ENCODE results near the gene RNF224. TPM values are rescaled to one million over a fixed set of nuclear protein-coding genes. Genes with fewer than 3 reads are reported as not detected.

RNF224 gene
- total and polyA plus RNA-seq, 4 experiments from 2014 or later = not detected

GRCh38 chr9:137263506-137263905, 36.2 kb downstream of the RNF224 start:
- H3K4me1 ChIP-seq (ENCODE audit: insufficient read depth, low read length) = no peaks in the 10 kb centered on the region
- CTCF ChIA-PET (ENCODE audit: partially characterized antibody) = no interaction called here
- peaks cover 15 to 19% of the 10 kb centered on the region in 2 donors for H3K36me3 Mint-ChIP-seq
- H3K4me3 ChIP-seq (ENCODE audit: low read length in 2 of 2) = no peak overlapping the region
- POLR2A ChIA-PET (ENCODE audit: partially characterized antibody) = interaction anchor here (1.3 kb wide), 1 partner anchor 23 kb away, joined by 3 read pairs; no protein-coding TSS in a partner anchor
- no peaks in the 10 kb centered on the region for H3K9me3 Mint-ChIP-seq
- H3K36me3 ChIP-seq (ENCODE audit: insufficient read depth, low read length) = peaks cover 31% of the 10 kb centered on the region
- H3K27me3 ChIP-seq (ENCODE audit: insufficient read depth, low read length) = no peaks in the 10 kb centered on the region
- H3K27ac Mint-ChIP-seq = no peak overlapping the region
- intact Hi-C loops (cut with micrococcal nuclease) = no loop called here
- H3K9me3 ChIP-seq (ENCODE audit: control insufficient read depth in 1 of 2, low read length in 2 of 2) = no peaks in the 10 kb centered on the region
- no peaks in the 10 kb centered on the region for H3K27me3 Mint-ChIP-seq
- H3K4me1 Mint-ChIP-seq = peaks cover 0 to 7% (median under 1%) of the 10 kb centered on the region in 4 donors
- H3K4me3 Mint-ChIP-seq = no peak overlapping the region
- H3K27ac ChIP-seq (ENCODE audit: low read depth, low read length) = no peak overlapping the region
- DNase-seq = peak in 1 of 5 donors; percentile 27

- Mint-ChIP-seq H3K9me3 (no peaks in the 10 kb centered on the region), H3K4me3 (no peak overlapping the region), H3K4me1 (peaks cover 2 to 7% (median 5%) of the 10 kb centered on the region in 4 donors), H3K36me3 (peaks cover 19 to 23% of the 10 kb centered on the region in 2 donors), H3K27me3 (no peaks in the 10 kb centered on the region), H3K27ac (no peak overlapping the region)
- ChIA-PET POLR2A (ENCODE audit: partially characterized antibody) (interaction anchor here (1.4 kb wide), 1 partner anchor 23 kb away, joined by 3 read pairs; the partner anchor contains the start of gene TUBB4B), CTCF (ENCODE audit: partially characterized antibody) (no interaction called here)
- Histone ChIP-seq H3K9me3 (ENCODE audit: control insufficient read depth in 1 of 2, low read length in 2 of 2) (no peaks in the 10 kb centered on the region), H3K4me3 (ENCODE audit: low read length in 2 of 2) (no peak overlapping the region), H3K36me3 (ENCODE audit: insufficient read depth, low read length) (peaks cover 25% of the 10 kb centered on the region), H3K27me3 (ENCODE audit: insufficient read depth, low read length) (no peaks in the 10 kb centered on the region), H3K27ac (ENCODE audit: low read depth, low read length) (no peak overlapping the region), H3K4me1 (ENCODE audit: insufficient read depth, low read length) (no peaks in the 10 kb centered on the region)
- intact Hi-C loops (cut with micrococcal nuclease) = no loop called here
- DNase-seq = peak in 1 of 5 donors; percentile 22
These were observed 36.8 kb downstream of the RNF224 start for GRCh38 chr9:137264067-137264466.

- ChIA-PET CTCF (ENCODE audit: partially characterized antibody) (no interaction called here), POLR2A (ENCODE audit: partially characterized antibody) (interaction anchor here (1.4 to 1.5 kb wide), 2 partner anchors 10 to 25 kb away, joined by 3 to 4 read pairs; partner anchors contain the start of genes NELFB and TUBB4B)
- Mint-ChIP-seq H3K4me3 (no peak overlapping the region), H3K36me3 (peaks cover 23 to 30% of the 10 kb centered on the region in 2 donors), H3K27me3 (no peaks in the 10 kb centered on the region), H3K4me1 (peaks cover 4 to 12% (median 8%) of the 10 kb centered on the region in 4 donors), H3K27ac (no peak overlapping the region), H3K9me3 (no peaks in the 10 kb centered on the region)
- no peak overlapping the region for H3K27ac ChIP-seq (ENCODE audit: low read depth, low read length)
- H3K36me3 ChIP-seq (ENCODE audit: insufficient read depth, low read length) = peaks cover 27% of the 10 kb centered on the region
- no peaks in the 10 kb centered on the region for H3K27me3 ChIP-seq (ENCODE audit: insufficient read depth, low read length)
- DNase-seq = no peak
- intact Hi-C loops (cut with micrococcal nuclease) = no loop called here
- H3K4me1 ChIP-seq (ENCODE audit: insufficient read depth, low read length) = no peaks in the 10 kb centered on the region
- no peaks in the 10 kb centered on the region for H3K9me3 ChIP-seq (ENCODE audit: control insufficient read depth in 1 of 2, low read length in 2 of 2)
- no peak overlapping the region for H3K4me3 ChIP-seq (ENCODE audit: low read length in 2 of 2)
These were observed 38.3 kb downstream of the RNF224 start for GRCh38 chr9:137265496-137266161.

GRCh38 chr9:137266162-137266527, 38.8 kb downstream of the RNF224 start:
- H3K9me3 Mint-ChIP-seq = no peaks in the 10 kb centered on the region
- CTCF ChIA-PET (ENCODE audit: partially characterized antibody) = interaction anchor here (1.7 kb wide), 1 partner anchor 21 kb away, joined by 3 read pairs; no protein-coding TSS in a partner anchor
- intact Hi-C loops (cut with micrococcal nuclease) = no loop called here

GRCh38 chr9:137266585-137267453, 39.5 kb downstream of the RNF224 start:
- H3K4me1 Mint-ChIP-seq = peaks cover 8 to 19% (median 13%) of the 10 kb centered on the region in 4 donors
- ChIA-PET CTCF (ENCODE audit: partially characterized antibody) (interaction anchor here (1.7 kb wide), 1 partner anchor 20 kb away, joined by 3 read pairs; no protein-coding TSS in a partner anchor), POLR2A (ENCODE audit: partially characterized antibody) (interaction anchor here (1.5 kb wide), 1 partner anchor 11 kb away, joined by 4 read pairs; the partner anchor contains the start of gene NELFB)
- no peaks in the 10 kb centered on the region for H3K9me3 ChIP-seq (ENCODE audit: control insufficient read depth in 1 of 2, low read length in 2 of 2)
- peaks cover 19 to 33% of the 10 kb centered on the region in 2 donors for H3K36me3 Mint-ChIP-seq
- no peaks in the 10 kb centered on the region for H3K9me3 Mint-ChIP-seq
- H3K27me3 Mint-ChIP-seq = no peaks in the 10 kb centered on the region
- intact Hi-C loops (cut with micrococcal nuclease) = no loop called here
- H3K27me3 ChIP-seq (ENCODE audit: insufficient read depth, low read length) = no peaks in the 10 kb centered on the region
- no peak overlapping the region for H3K27ac ChIP-seq (ENCODE audit: low read depth, low read length)
- no peak overlapping the region for H3K27ac Mint-ChIP-seq
- H3K4me3 Mint-ChIP-seq = no peak overlapping the region
- DNase-seq = no peak
- peaks cover 27% of the 10 kb centered on the region for H3K36me3 ChIP-seq (ENCODE audit: insufficient read depth, low read length)
- peaks cover 10% of the 10 kb centered on the region for H3K4me1 ChIP-seq (ENCODE audit: insufficient read depth, low read length)
- no peak overlapping the region for H3K4me3 ChIP-seq (ENCODE audit: low read length in 2 of 2)

More at GRCh38 chr9:137266162-137266527, 38.8 kb downstream of the RNF224 start:
- POLR2A ChIA-PET (ENCODE audit: partially characterized antibody) = interaction anchor here (1.5 kb wide), 1 partner anchor 10 kb away, joined by 4 read pairs; the partner anchor contains the start of gene NELFB
- H3K4me1 Mint-ChIP-seq = peaks cover 4 to 16% (median 9%) of the 10 kb centered on the region in 4 donors
- no peak overlapping the region for H3K4me3 ChIP-seq (ENCODE audit: low read length in 2 of 2)
- no peak overlapping the region for H3K4me3 Mint-ChIP-seq
- H3K36me3 ChIP-seq (ENCODE audit: insufficient read depth, low read length) = peaks cover 27% of the 10 kb centered on the region
- H3K27ac Mint-ChIP-seq = no peak overlapping the region
- no peaks in the 10 kb centered on the region for H3K9me3 ChIP-seq (ENCODE audit: control insufficient read depth in 1 of 2, low read length in 2 of 2)
- H3K36me3 Mint-ChIP-seq = peaks cover 23 to 33% of the 10 kb centered on the region in 2 donors
- DNase-seq = no peak
- peaks cover 3% of the 10 kb centered on the region for H3K4me1 ChIP-seq (ENCODE audit: insufficient read depth, low read length)
- no peaks in the 10 kb centered on the region for H3K27me3 Mint-ChIP-seq
- H3K27me3 ChIP-seq (ENCODE audit: insufficient read depth, low read length) = no peaks in the 10 kb centered on the region
- no peak overlapping the region for H3K27ac ChIP-seq (ENCODE audit: low read depth, low read length)

GRCh38 chr9:137267933-137268355, 40.6 kb downstream of the RNF224 start:
- no peak for DNase-seq
- Mint-ChIP-seq H3K27me3 (no peaks in the 10 kb centered on the region), H3K4me1 (peaks cover 8 to 19% (median 13%) of the 10 kb centered on the region in 4 donors), H3K27ac (peak overlapping the region in 1 of 7 donors; percentile 29), H3K36me3 (peaks cover 15 to 32% of the 10 kb centered on the region in 2 donors), H3K9me3 (no peaks in the 10 kb centered on the region), H3K4me3 (no peak overlapping the region)
- H3K27ac ChIP-seq (ENCODE audit: low read depth, low read length) = no peak overlapping the region
- intact Hi-C loops (cut with micrococcal nuclease) = no loop called here
- no peaks in the 10 kb centered on the region for H3K9me3 ChIP-seq (ENCODE audit: control insufficient read depth in 1 of 2, low read length in 2 of 2)
- no peaks in the 10 kb centered on the region for H3K27me3 ChIP-seq (ENCODE audit: insufficient read depth, low read length)
- H3K4me1 ChIP-seq (ENCODE audit: insufficient read depth, low read length) = peaks cover 11% of the 10 kb centered on the region
- H3K4me3 ChIP-seq (ENCODE audit: low read length in 2 of 2) = no peak overlapping the region
- ChIA-PET CTCF (ENCODE audit: partially characterized antibody) (interaction anchor here (1.7 kb wide), 1 partner anchor 19 kb away, joined by 3 read pairs; no protein-coding TSS in a partner anchor), POLR2A (ENCODE audit: partially characterized antibody) (no interaction called here)
- peaks cover 27% of the 10 kb centered on the region for H3K36me3 ChIP-seq (ENCODE audit: insufficient read depth, low read length)

Measured in CD4-positive, alpha-beta memory T cell (primary cell).